Neural cell (in vitro differentiated cells): ENCODE data around the gene DGKD. TPM values are rescaled to one million over a fixed set of nuclear protein-coding genes. Genes with fewer than 3 reads are reported as not detected.

Experiments
- H2AFZ ChIP-seq: fragments of 200-600, 300-800 bp; sonication (generic), shearing (Covaris generic); 2 replicates; pipeline ENCODE4 v1.6.0; 2014; ENCODE audit warnings: low read depth, mild to moderate bottlenecking, antibody characterized with exemption, low read length, moderate library complexity
- H3F3A ChIP-seq: fragments of 200-600 bp; shearing (Covaris generic); 2 replicates; pipeline ENCODE4 v1.6.1; 2016; ENCODE audit warnings: mild to moderate bottlenecking, moderate library complexity, mixed read lengths, antibody characterized with exemption, low read length; ENCODE audit not compliant: insufficient read depth, poor library complexity, severe bottlenecking
- H3K27ac ChIP-seq: fragments of 200-600, 300-800 bp; sonication (generic), shearing (Covaris generic); 2 replicates; pipeline ENCODE4 v1.5.1; 2014; ENCODE audit warnings: mild to moderate bottlenecking, low read length, moderate library complexity
- H3K27me3 ChIP-seq: fragments of 300-800, 200-600 bp; sonication (generic), shearing (Covaris generic); 2 replicates; pipeline ENCODE4 v1.6.0; 2014; ENCODE audit warnings: mild to moderate bottlenecking, low read depth, low read length, moderate library complexity; ENCODE audit not compliant: insufficient read depth
- H3K36me3 ChIP-seq: fragments of 300-800, 200-600 bp; sonication (generic), shearing (Covaris generic); 2 replicates; pipeline ENCODE4 v1.5.1; 2014; ENCODE audit warnings: mild to moderate bottlenecking, antibody characterized with exemption, low read length, moderate library complexity; ENCODE audit not compliant: insufficient read depth
- H3K4me2 ChIP-seq: fragments of 300-800, 200-600 bp; sonication (generic), shearing (Covaris generic); 2 replicates; pipeline ENCODE4 v1.6.0; 2014; ENCODE audit warnings: mild to moderate bottlenecking, low read length
- H3K4me3 ChIP-seq: fragments of 300-800, 200-600 bp; sonication (generic), shearing (Covaris generic); 2 replicates; pipeline ENCODE4 v1.5.1; 2014; ENCODE audit warnings: mild to moderate bottlenecking, low read length, moderate library complexity
- H3K79me2 ChIP-seq: fragments of 200-600 bp; shearing (Covaris generic); replicated peaks from 2 replicates; pipeline ENCODE4 v1.6.0; 2014; ENCODE audit warnings: mild to moderate bottlenecking, low read length, moderate library complexity; ENCODE audit not compliant: insufficient read depth
- H3K9ac ChIP-seq: fragments of 300-800, 200-600 bp; sonication (generic), shearing (Covaris generic); 2 replicates; pipeline ENCODE4 v1.6.1; 2016; ENCODE audit warnings: mild to moderate bottlenecking, low read length, mixed read lengths
- H3K9me2 ChIP-seq: fragments of 200-600 bp; shearing (Covaris generic); 2 replicates; pipeline ENCODE4 v1.6.1; 2016; ENCODE audit warnings: mild to moderate bottlenecking, low read length, mixed read lengths; ENCODE audit not compliant: insufficient read depth
- H3K9me3 ChIP-seq: fragments of 200-600, 300-800 bp; sonication (generic), shearing (Covaris generic); 2 replicates; pipeline ENCODE4 v1.6.1; 2016; ENCODE audit warnings: mild to moderate bottlenecking, mixed run types, low read length, moderate library complexity, mixed read lengths
- H4K20me1 ChIP-seq: fragments of 200-600 bp; shearing (Covaris generic); 2 replicates; pipeline ENCODE4 v1.6.1; 2016; ENCODE audit warnings: mild to moderate bottlenecking, mixed run types; ENCODE audit not compliant: insufficient read depth
- CTCF ChIP-seq: fragments of 450-650 bp; IDR thresholded peaks from 2 replicates; pipeline ENCODE4 v1.5.1; 2014; ENCODE audit warnings: antibody characterized with exemption, mild to moderate bottlenecking, moderate library complexity; ENCODE audit not compliant: poor library complexity, severe bottlenecking
- EP300 ChIP-seq: fragments of 450-650 bp; conservative IDR thresholded peaks from 2 replicates; pipeline ENCODE4 v1.6.1; 2014; ENCODE audit warnings: antibody characterized with exemption, mild to moderate bottlenecking, moderate library complexity; ENCODE audit not compliant: poor library complexity, severe bottlenecking
- EZH2 ChIP-seq: fragments of 200-600, 300-800 bp; shearing (Covaris generic), sonication (generic); IDR thresholded peaks from 2 replicates; pipeline ENCODE4 v1.6.1; 2014; ENCODE audit warnings: antibody characterized with exemption, low read length, borderline replicate concordance, mild to moderate bottlenecking; ENCODE audit not compliant: insufficient read depth, poor library complexity, severe bottlenecking
- MXI1 ChIP-seq: fragments of 450-650 bp; conservative IDR thresholded peaks from 2 replicates; pipeline ENCODE4 v1.6.1; 2014; ENCODE audit warnings: antibody characterized with exemption, mild to moderate bottlenecking; ENCODE audit not compliant: poor library complexity, severe bottlenecking
- POLR2AphosphoS5 ChIP-seq: IDR thresholded peaks from 2 replicates; pipeline ENCODE4 v1.6.1; 2012
- RAD21 ChIP-seq: fragments of 450-650 bp; conservative IDR thresholded peaks from 2 replicates; pipeline ENCODE4 v1.6.1; 2014; ENCODE audit warnings: antibody characterized with exemption, mild to moderate bottlenecking, moderate library complexity
- REST ChIP-seq: IDR thresholded peaks from 2 replicates; pipeline ENCODE4 v1.6.1; 2012; ENCODE audit warnings: borderline replicate concordance
- SMC3 ChIP-seq: fragments of 450-650 bp; conservative IDR thresholded peaks from 2 replicates; pipeline ENCODE4 v1.6.1; 2014; ENCODE audit warnings: antibody characterized with exemption, mild to moderate bottlenecking, moderate library complexity; ENCODE audit not compliant: poor library complexity
- TAF1 ChIP-seq: IDR thresholded peaks from 2 replicates; pipeline ENCODE4 v1.6.1; 2012; ENCODE audit warnings: low read depth
- polyA plus RNA-seq: library from polyadenylated mRNA; depleted of rRNA; stranded (reverse); fragments of >200 nt; gene quantifications from 2 replicates; pipeline ENCODE4 v1.2.3, GENCODE V29; 2014

The DGKD gene
- polyA plus RNA-seq, 1 donor from 2014 or later, result 36.4 TPM

- H3F3A ChIP-seq, result no peaks in the 10 kb centered on the region
- H3K27me3 ChIP-seq, result no peaks in the 10 kb centered on the region
- no peak overlapping the region for H3K27ac ChIP-seq
- H3K4me2 ChIP-seq, result no peak overlapping the region
- no peak overlapping the region for H2AFZ ChIP-seq
- no peaks in the 10 kb centered on the region for H3K79me2 ChIP-seq
- no peak for TF ChIP-seq TAF1
- no peak for TF ChIP-seq CTCF
- no peaks in the 10 kb centered on the region for H4K20me1 ChIP-seq
- no peak overlapping the region for H3K4me3 ChIP-seq
- no peak overlapping the region for H3K9ac ChIP-seq
- no peaks in the 10 kb centered on the region for H3K9me3 ChIP-seq
- H3K9me2 ChIP-seq, result no peaks in the 10 kb centered on the region
- H3K36me3 ChIP-seq, result no peaks in the 10 kb centered on the region
Observed at GRCh38 chr2:233408366-233409285, 54.3 kb downstream of the DGKD start.

- H3K4me2 ChIP-seq, result no peak overlapping the region
- no peaks in the 10 kb centered on the region for H3K9me2 ChIP-seq
- H3K4me3 ChIP-seq, result no peak overlapping the region
- H3K9me3 ChIP-seq, result no peaks in the 10 kb centered on the region
- H4K20me1 ChIP-seq, result no peaks in the 10 kb centered on the region
- TF ChIP-seq POLR2AphosphoS5, result no peak
- no peak for TF ChIP-seq REST
- no peak for TF ChIP-seq TAF1
- no peak for TF ChIP-seq CTCF
- no peak for TF ChIP-seq SMC3
- TF ChIP-seq EP300, result no peak
- TF ChIP-seq MXI1, result no peak
- no peak for TF ChIP-seq RAD21
- no peak for TF ChIP-seq EZH2
- H3K79me2 ChIP-seq, result no peaks in the 10 kb centered on the region
- H3K36me3 ChIP-seq, result no peaks in the 10 kb centered on the region
- no peak overlapping the region for H3K27ac ChIP-seq
- H3K9ac ChIP-seq, result no peak overlapping the region
- no peaks in the 10 kb centered on the region for H3F3A ChIP-seq
- no peak overlapping the region for H2AFZ ChIP-seq
- no peaks in the 10 kb centered on the region for H3K27me3 ChIP-seq
Observed at GRCh38 chr2:233409286-233409991, 55.1 kb downstream of the DGKD start.
